ENCODE measurements around the gene EVI2A. TPM values are rescaled to one million over a fixed set of nuclear protein-coding genes. Genes with fewer than 3 reads are reported as not detected.

The EVI2A gene
- total RNA-seq, result 3.4 TPM

GRCh38 chr17:31321481-31321880 lies at the start of gene EVI2A:
TSS of gene EVI2A (minus strand) at chr17:31321622. CDS start at chr17:31319013, 2,609 bp downstream.

GRCh38 chr17:31313982-31314781 lies 7.2 kb downstream of the EVI2A start, which contains the start of gene EVI2B:
TSS of gene EVI2B (minus strand) at chr17:31314054. CDS start at chr17:31305609, 8,445 bp downstream.

GRCh38 chr17:31297090-31297489 lies 24.3 kb downstream of the EVI2A start, which contains the start of gene OMG:
TSS of gene OMG (minus strand) at chr17:31297239. CDS start at chr17:31296331, 908 bp downstream.

Other genes starting within 250 kb of the EVI2A start
- 89.8 TPM for gene NF1, start 226.6 kb downstream of the EVI2A start, total RNA-seq
- not detected for gene OMG, start 24.4 kb downstream of the EVI2A start, total RNA-seq
- gene EVI2B, start 7.6 kb downstream of the EVI2A start, total RNA-seq, result 3.3 TPM
- 15.4 TPM for gene RAB11FIP4, start 70.1 kb upstream of the EVI2A start, total RNA-seq